Neural crest cell (in vitro differentiated cells): Measurements from ENCODE around the gene PPM1H. TPM values are rescaled to one million over a fixed set of nuclear protein-coding genes. Genes with fewer than 3 reads are reported as not detected.

Experiments
- DNase-seq: peaks from one replicate; pipeline ENCODE4 v3.0.0; 2021; ENCODE audit warnings: low read depth, mixed read lengths, low spot score
- H3K27ac Mint-ChIP-seq: one replicate; pipeline ENCODE4 v1.8.0; 2021; ENCODE audit warnings: mild to moderate bottlenecking, mixed read lengths; ENCODE audit not compliant: unreplicated experiment
- H3K27me3 Mint-ChIP-seq: 2 replicates; pipeline ENCODE4 v1.8.0; 2021; ENCODE audit warnings: low read depth, mild to moderate bottlenecking, mixed read lengths
- H3K36me3 Mint-ChIP-seq: 2 replicates; pipeline ENCODE4 v1.8.0; 2021; ENCODE audit warnings: low read depth, mild to moderate bottlenecking, mixed read lengths
- H3K4me1 Mint-ChIP-seq: 2 replicates; pipeline ENCODE4 v1.8.0; 2021; ENCODE audit warnings: mixed read lengths
- H3K4me3 Mint-ChIP-seq: one replicate; pipeline ENCODE4 v1.8.0; 2021; ENCODE audit warnings: mild to moderate bottlenecking, mixed read lengths
- H3K9me3 Mint-ChIP-seq: 2 replicates; pipeline ENCODE4 v1.8.0; 2021; ENCODE audit warnings: mixed read lengths
- CTCF ChIP-seq: fragments of 200-600 bp; sonication (generic); conservative IDR thresholded peaks from 2 replicates; pipeline ENCODE4 v1.5.0; 2021; ENCODE audit warnings: antibody characterized with exemption, mild to moderate bottlenecking
- total RNA-seq: library from RNA; stranded (reverse); gene quantifications from 2 replicates; pipeline ENCODE4 v1.2.1, GENCODE V29; 2021

Gene PPM1H
- total RNA-seq, 1 donor from 2014 or later, result 3.5 TPM

GRCh38 chr12:62694116-62694515 is 240.8 kb downstream of the PPM1H start:
- DNase-seq, result no peak
- no peak overlapping the region for H3K27ac Mint-ChIP-seq
- H3K9me3 Mint-ChIP-seq, result peaks cover 4% of the 10 kb centered on the region
- no peak overlapping the region for H3K4me3 Mint-ChIP-seq
- no peak for TF ChIP-seq CTCF
- no peaks in the 10 kb centered on the region for H3K27me3 Mint-ChIP-seq
- no peaks in the 10 kb centered on the region for H3K36me3 Mint-ChIP-seq
- H3K4me1 Mint-ChIP-seq, result peaks cover 21% of the 10 kb centered on the region

DNA sequence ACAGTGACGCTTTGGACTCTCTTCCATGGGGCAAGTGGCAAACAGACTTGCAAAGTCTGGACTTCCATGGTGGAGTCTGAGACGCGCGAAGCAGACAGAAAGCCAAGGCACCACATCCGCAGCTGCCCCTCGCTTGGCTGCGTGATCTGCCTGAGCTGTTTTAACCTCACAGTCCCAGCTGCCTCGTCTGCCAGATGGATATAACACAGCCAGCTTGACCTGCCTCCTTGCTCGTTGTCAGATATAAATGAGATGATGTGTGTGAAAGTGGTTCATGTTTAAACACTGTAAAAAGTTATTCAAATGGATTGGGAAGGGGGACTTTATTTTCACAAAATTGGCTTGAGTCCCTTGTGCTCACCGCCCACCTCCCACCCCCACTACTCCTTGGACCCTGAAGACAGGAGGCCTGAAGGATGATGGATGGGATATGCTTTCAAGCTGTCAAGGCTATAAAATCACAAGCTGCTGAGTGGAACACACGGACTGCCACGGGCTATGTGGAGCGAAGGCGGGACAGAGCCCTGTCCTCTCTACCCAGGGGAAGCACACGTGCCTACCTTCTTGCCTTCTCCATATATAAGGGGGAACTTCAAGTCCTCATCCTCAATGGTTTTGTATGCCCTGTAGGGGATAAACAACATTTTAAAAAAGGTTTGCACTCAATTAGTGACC is 241.4 kb downstream of the PPM1H start:
- H3K27ac Mint-ChIP-seq, result peak overlapping the region; percentile 53
- H3K4me3 Mint-ChIP-seq, result no peak overlapping the region
- H3K36me3 Mint-ChIP-seq, result no peaks in the 10 kb centered on the region

GRCh38 chr12:62692884-62693283 is 242.1 kb downstream of the PPM1H start:
- Mint-ChIP-seq H3K4me1 (peaks cover 21% of the 10 kb centered on the region), H3K4me3 (no peak overlapping the region), H3K9me3 (peaks cover 4% of the 10 kb centered on the region), H3K36me3 (no peaks in the 10 kb centered on the region), H3K27ac (peak overlapping the region; percentile 85), H3K27me3 (no peaks in the 10 kb centered on the region)
- no peak for DNase-seq
- no peak for TF ChIP-seq CTCF

More for the DNA sequence above, 241.4 kb downstream of the PPM1H start:
- Mint-ChIP-seq H3K4me1 (peaks cover 21% of the 10 kb centered on the region), H3K9me3 (peaks cover 4% of the 10 kb centered on the region), H3K27me3 (no peaks in the 10 kb centered on the region)
- no peak for TF ChIP-seq CTCF
- DNase-seq, result no peak

- DNase-seq, result no peak
These were observed 243.6 kb downstream of the PPM1H start for GRCh38 chr12:62691309-62691708.

DNA sequence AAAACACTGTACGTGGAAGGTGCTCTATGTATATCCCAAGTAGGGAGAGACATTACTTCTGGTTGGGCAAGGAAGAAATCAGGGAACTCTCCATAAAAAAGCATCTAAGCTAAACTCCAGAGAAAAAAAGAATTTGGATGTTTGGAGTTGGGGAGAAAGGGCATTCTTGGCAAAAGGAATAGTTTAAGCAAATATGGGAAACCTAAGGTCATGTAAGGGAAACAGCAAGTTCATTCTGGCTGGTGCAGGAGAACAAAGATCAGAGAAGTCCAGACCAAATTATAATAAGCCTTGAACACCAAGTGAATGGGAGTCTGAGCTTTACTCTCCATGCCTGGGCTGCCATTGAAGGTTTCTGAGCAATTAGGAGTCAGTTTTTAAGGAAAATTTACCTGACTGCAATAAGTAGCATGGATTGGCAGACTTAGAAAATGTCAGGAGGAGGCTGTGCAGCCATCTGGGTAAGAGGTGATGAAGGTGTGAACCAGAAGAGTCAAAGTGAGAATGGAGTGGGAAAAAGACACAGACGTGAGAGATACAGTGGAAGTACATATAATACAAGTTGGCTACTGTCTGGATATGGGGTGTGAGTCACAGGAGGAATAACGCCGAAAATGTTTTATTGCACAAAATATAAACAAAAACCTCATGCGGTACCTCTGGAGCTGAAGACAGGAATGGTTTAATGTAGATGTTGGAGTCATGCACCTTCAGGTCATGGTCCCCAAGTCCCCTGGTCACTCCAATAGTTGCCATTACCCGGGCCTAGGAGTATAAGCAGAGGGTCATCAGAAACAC is 245.7 kb downstream of the PPM1H start:
- H3K36me3 Mint-ChIP-seq, result no peaks in the 10 kb centered on the region
- H3K4me1 Mint-ChIP-seq, result peaks cover 25% of the 10 kb centered on the region
- DNase-seq, result no peak
- TF ChIP-seq CTCF, result no peak
- no peak overlapping the region for H3K27ac Mint-ChIP-seq
- H3K4me3 Mint-ChIP-seq, result no peak overlapping the region
- H3K27me3 Mint-ChIP-seq, result no peaks in the 10 kb centered on the region
- no peaks in the 10 kb centered on the region for H3K9me3 Mint-ChIP-seq

More at GRCh38 chr12:62691309-62691708, 243.6 kb downstream of the PPM1H start:
- Mint-ChIP-seq H3K4me1 (peaks cover 21% of the 10 kb centered on the region), H3K27me3 (no peaks in the 10 kb centered on the region), H3K9me3 (peaks cover 4% of the 10 kb centered on the region), H3K4me3 (no peak overlapping the region), H3K27ac (no peak overlapping the region), H3K36me3 (no peaks in the 10 kb centered on the region)
- TF ChIP-seq CTCF, result no peak
